ENCODE data around the gene AKAP13.

Gene AKAP13

GRCh38 chr15:85458764-85459163 is 78.4 kb downstream of the AKAP13 start:
- TF ChIP-seq, protein P1, sequence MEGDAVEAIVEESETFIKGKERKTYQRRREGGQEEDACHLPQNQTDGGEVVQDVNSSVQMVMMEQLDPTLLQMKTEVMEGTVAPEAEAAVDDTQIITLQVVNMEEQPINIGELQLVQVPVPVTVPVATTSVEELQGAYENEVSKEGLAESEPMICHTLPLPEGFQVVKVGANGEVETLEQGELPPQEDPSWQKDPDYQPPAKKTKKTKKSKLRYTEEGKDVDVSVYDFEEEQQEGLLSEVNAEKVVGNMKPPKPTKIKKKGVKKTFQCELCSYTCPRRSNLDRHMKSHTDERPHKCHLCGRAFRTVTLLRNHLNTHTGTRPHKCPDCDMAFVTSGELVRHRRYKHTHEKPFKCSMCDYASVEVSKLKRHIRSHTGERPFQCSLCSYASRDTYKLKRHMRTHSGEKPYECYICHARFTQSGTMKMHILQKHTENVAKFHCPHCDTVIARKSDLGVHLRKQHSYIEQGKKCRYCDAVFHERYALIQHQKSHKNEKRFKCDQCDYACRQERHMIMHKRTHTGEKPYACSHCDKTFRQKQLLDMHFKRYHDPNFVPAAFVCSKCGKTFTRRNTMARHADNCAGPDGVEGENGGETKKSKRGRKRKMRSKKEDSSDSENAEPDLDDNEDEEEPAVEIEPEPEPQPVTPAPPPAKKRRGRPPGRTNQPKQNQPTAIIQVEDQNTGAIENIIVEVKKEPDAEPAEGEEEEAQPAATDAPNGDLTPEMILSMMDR (IDR thresholded peaks at IDR 0.05; ENCODE audit: low read depth, low read length, missing control alignments): no peak
- H3K4me3 ChIP-seq (replicated peaks; ENCODE audit: low read depth, low read length): no peak overlapping the region

DNA sequence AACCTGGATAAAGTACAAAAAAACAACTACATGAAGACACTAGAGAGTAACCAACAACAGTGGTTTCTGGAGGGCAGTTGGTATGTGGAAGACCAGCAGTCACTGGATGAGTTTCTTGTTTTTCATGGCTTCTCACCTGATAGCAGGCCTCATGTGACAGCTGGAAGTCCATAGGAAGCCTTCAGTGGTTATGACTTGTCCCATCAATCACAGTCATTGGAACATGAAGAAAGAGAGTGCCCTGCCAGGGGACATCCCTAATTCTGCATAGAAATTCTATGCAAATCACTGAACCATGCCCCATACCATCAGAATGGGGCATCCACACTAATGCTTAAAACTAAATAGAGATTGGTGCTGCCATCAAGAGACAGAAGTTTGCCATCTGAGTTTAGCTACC is 81.6 kb downstream of the AKAP13 start:
- TF ChIP-seq, protein P1 (IDR thresholded peaks at IDR 0.05; ENCODE audit: low read depth, low read length, missing control alignments): no peak
- no peak overlapping the region for H3K4me3 ChIP-seq (replicated peaks; ENCODE audit: low read depth, low read length)

More at GRCh38 chr15:85458764-85459163, 78.4 kb downstream of the AKAP13 start:
- no peak for DNase-seq (ENCODE audit: extremely low read depth, low read depth)

GRCh38 chr15:85463276-85463892 is 83.0 kb downstream of the AKAP13 start:
- TF ChIP-seq, protein P1 (IDR thresholded peaks at IDR 0.05; ENCODE audit: low read depth, low read length, missing control alignments): no peak
- no peak for DNase-seq (ENCODE audit: extremely low read depth, low read depth)
- H3K4me3 ChIP-seq (replicated peaks; ENCODE audit: low read depth, low read length): no peak overlapping the region

More for the DNA sequence above, 81.6 kb downstream of the AKAP13 start:
- no peak for DNase-seq (ENCODE audit: extremely low read depth, low read depth)

- H3K4me3 ChIP-seq (replicated peaks; ENCODE audit: low read depth, low read length): no peak overlapping the region
- TF ChIP-seq, protein P1 (IDR thresholded peaks at IDR 0.05; ENCODE audit: low read depth, low read length, missing control alignments): no peak
- no peak for DNase-seq (ENCODE audit: extremely low read depth, low read depth)
Observed at GRCh38 chr15:85463976-85464375, 83.6 kb downstream of the AKAP13 start.

DNA sequence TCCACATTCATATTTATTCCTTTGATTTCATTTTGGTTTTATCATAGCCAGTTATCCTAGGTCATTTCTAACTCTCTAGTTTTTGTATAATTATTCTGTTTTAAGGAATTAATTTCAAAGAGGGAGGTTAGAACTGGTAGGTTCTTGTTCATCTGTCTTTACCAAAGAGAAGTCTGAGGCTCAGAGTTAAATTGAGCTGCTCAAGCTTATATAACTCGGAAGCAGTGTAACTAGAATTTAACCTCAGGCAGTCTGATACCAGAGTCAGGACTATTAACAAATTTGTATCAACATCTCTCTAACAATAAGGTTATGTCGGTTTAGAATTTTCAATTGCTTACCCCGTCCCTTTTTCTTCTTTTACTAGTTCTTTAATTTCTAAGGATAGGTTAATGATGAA is 84.1 kb downstream of the AKAP13 start:
- TF ChIP-seq, protein P1 (IDR thresholded peaks at IDR 0.05; ENCODE audit: low read depth, low read length, missing control alignments): no peak
- DNase-seq (ENCODE audit: extremely low read depth, low read depth): no peak
- no peak overlapping the region for H3K4me3 ChIP-seq (replicated peaks; ENCODE audit: low read depth, low read length)

GRCh38 chr15:85470563-85471271 is 90.3 kb downstream of the AKAP13 start:
- DNase-seq (ENCODE audit: extremely low read depth, low read depth): no peak
- H3K4me3 ChIP-seq (replicated peaks; ENCODE audit: low read depth, low read length): no peak overlapping the region
- TF ChIP-seq, protein P1 (IDR thresholded peaks at IDR 0.05; ENCODE audit: low read depth, low read length, missing control alignments): no peak
